Measurements from ENCODE around the gene TMEM100.

DNA sequence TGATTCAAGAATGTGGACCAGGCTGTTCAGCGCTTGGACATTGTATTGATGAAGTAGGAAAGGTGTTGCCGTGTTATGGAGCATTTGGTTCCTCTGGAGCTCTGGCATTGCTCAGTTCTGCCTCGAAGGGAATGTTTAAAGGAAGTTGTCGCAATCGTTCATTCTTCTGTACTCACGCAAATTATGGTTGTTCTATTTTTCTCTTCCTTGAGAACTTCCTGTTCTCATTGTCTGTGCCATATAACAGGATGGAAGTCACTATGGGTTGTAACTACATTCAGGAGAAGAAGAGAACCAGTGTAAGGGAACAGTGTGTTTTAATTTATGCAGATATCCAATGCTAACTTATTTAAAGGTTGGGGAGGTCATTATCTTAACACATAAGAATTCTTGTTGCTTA is 41.2 kb upstream of the TMEM100 start:
- no peak; the same call in 1 of the 2 replicates for TF ChIP-seq POLR2AphosphoS5 (IDR thresholded peaks at IDR 0.05; ENCODE audit: borderline replicate concordance, low read depth, low read length)
- TF ChIP-seq EZH2 (IDR thresholded peaks at IDR 0.05) = no peak
- TF ChIP-seq FOXP2 (optimal IDR thresholded peaks at IDR 0.05; ENCODE audit: control extremely low read depth, extremely low read length, insufficient read depth) = no peak

Data from SK-N-MC (cell line).